Adipose tissue (tissue), 3 donors: Measurements from ENCODE around the gene LDAH. TPM values are rescaled to one million over a fixed set of nuclear protein-coding genes. Genes with fewer than 3 reads are reported as not detected.

Source experiments
- H3K27ac ChIP-seq: one replicate; pipeline ENCODE4 v1.5.1; 2013; ENCODE audit warnings: low read depth, low read length
- WGBS, 3 donors: extraction: QIAGEN DNeasy Blood & Tissue Kit; methylation state at CpG; one replicate each; pipeline ENCODE4 v1.1.7; 2013; 5-methylcytosine and 5-hydroxymethylcytosine counted together
- polyA plus RNA-seq, 3 donors: library from polyadenylated mRNA; stranded (reverse); fragments of 200-250 nt; gene quantifications; one replicate each; pipeline ENCODE4 v1.2.3, GENCODE V29; 2013
- donor health status: healthy with polysubstance abuse.
- donor health status: Bipolar disorder and iron deficiency.
- donor health status: healthy.

The LDAH gene
- polyA plus RNA-seq = 1 to 10 TPM; 6.3 to 8.2 (median 7.0) TPM

DNA sequence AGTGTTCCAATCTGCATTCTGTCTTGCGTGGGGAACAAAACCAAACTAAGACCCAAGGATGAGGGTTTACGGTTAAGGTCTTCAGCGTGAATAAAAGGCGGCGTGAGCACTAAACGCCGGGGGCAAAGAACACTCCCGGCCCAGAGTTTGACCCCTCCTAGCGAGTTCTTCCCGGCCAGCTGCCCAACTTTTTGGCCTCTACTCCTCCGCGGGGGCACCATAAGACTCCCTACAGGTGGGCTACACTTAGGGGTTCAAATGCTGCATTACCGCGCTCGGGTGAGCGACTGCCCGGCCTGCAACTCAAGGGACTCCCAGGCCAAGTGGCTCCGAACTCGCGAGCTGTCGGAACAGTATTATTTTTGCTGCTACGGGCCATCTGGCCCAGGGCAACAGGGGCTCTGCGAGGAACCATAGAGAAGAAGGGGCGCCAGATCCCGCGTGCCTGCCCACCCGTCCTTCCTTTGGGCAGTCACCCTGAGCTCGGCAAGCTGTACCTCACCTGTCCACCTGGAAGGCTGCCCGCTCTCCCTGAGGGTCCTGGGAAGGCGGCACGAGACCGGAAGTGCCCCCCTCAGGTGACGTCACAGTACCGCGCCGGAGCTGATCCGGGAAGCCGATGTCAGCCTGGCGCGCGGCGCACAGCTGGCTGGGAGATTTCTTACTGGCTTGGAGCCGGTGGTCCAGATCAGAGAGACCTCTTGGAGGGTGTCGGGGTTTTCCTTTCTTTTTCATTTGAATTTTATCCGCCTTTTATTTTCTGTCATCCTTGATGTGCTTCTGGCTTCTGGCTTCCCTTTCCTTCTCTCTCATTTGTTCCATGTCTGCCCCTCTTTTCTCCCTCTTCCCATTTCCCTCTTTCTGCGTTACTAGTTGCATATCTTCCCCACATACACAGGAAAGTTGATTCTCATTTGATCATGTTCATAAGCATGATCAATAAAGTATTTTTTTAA is at the start of gene LDAH:
LDAH (minus strand) TSS at position 567 of the 956 bp plus-strand sequence. CDS start 21,638 bp downstream, outside the sequence.
- WGBS, 3 donors = 0 to 1% (median 1%) methylated on average over 46 of the region's 46 CpGs
- H3K27ac ChIP-seq = peak within 1 kb of the TSS; percentile 67

DNA sequence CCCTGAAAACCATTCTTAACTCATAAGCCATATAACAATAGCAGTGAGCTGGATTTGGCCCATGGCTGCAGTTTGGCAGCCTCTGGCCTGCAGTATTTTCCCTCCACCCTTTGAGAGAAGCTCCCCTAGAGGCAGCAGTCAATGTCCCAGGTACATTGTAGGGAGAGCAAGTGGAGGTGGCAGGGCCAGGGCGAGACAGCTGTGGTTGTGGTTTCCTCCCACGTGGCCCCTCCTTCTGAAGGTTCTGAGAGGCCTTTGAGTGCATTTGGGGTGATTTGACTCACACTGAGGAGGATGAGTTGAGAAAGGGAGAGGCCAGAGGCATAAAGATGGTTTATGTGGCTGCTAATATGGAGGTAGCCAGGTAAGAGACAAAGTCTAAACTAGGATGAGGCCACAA is 45.5 kb upstream of the LDAH start:
- no peak overlapping the region for H3K27ac ChIP-seq
- 14 to 35% (median 32%) methylated on average over 2 of the region's 2 CpGs for WGBS, 3 donors

- no peak overlapping the region for H3K27ac ChIP-seq
- WGBS, 3 donors = 62 to 76% (median 71%) methylated on average over 6 of the region's 6 CpGs
Measured at GRCh38 chr2:20862850-20863249, 39.9 kb upstream of the LDAH start.

- 67 to 87% (median 86%) methylated on average over 4 of the region's 4 CpGs for WGBS, 3 donors
- no peak overlapping the region for H3K27ac ChIP-seq
Measured at GRCh38 chr2:20855456-20855855, 32.6 kb upstream of the LDAH start.

DNA sequence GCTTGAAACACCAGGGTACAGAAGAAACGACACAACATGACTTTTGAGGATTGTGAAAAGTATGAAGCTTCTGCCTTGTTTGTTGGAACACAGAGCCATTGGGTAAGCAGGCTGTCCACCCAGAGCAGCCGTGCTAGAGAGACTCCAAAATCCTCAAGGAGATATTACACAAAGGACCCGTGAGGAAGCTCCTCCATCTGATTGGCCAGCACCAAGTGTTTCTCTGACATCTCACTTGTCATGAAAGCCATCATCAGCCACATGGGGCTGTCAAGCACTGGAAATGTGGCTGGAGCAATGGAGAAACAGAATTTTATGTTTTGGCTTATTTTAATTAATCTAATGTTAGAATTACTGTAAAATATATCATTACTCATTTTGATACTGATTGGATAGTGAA is 29.8 kb upstream of the LDAH start:
- WGBS, 3 donors = 66 to 82% (median 72%) methylated on average over 3 of the region's 3 CpGs
- H3K27ac ChIP-seq = no peak overlapping the region

GRCh38 chr2:20852139-20852538 is 29.2 kb upstream of the LDAH start:
- no peak overlapping the region for H3K27ac ChIP-seq
- WGBS, 3 donors = 73 to 84% (median 80%) methylated on average over 6 of the region's 6 CpGs

GRCh38 chr2:20844246-20844645 is 21.3 kb upstream of the LDAH start:
- 69 to 85% (median 79%) methylated on average over 2 of the region's 2 CpGs for WGBS, 3 donors
- no peak overlapping the region for H3K27ac ChIP-seq

GRCh38 chr2:20839052-20839451 is 16.2 kb upstream of the LDAH start:
- 48 to 87% (median 76%) methylated on average over 1 of the region's 1 CpG for whole genome bisulfite sequencing, 3 donors
- no peak overlapping the region for H3K27ac ChIP-seq

- WGBS, 3 donors = 70 to 83% (median 81%) methylated on average over 2 of the region's 2 CpGs
- H3K27ac ChIP-seq = no peak overlapping the region
Measured at GRCh38 chr2:20838016-20838415, 15.1 kb upstream of the LDAH start.

GRCh38 chr2:20836521-20836920 is 13.6 kb upstream of the LDAH start:
- 65 to 74% (median 72%) methylated on average over 1 of the region's 1 CpG for WGBS, 3 donors
- H3K27ac ChIP-seq = no peak overlapping the region

GRCh38 chr2:20834331-20834730 is 11.4 kb upstream of the LDAH start:
- H3K27ac ChIP-seq = no peak overlapping the region
- WGBS, 3 donors = 71 to 84% (median 82%) methylated on average over 2 of the region's 2 CpGs

DNA sequence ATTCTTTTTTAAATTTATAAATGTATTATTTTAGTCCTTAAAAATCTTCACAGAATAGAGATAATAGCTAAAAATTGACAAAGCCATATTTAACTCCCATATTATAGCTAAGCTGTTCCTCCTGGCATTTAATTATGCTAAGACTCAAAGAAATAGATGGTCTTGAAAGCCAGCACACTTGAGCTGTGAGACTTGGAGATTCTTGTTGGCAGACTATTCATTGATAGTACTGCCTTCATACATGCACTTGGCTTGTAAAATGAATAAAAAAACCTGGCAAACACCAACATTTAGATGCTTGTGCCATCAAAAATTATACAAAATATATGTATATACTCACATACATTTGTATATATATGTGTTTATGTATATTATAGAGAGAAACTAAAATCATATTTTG is 9.7 kb upstream of the LDAH start:
- H3K27ac ChIP-seq = no peak overlapping the region

DNA sequence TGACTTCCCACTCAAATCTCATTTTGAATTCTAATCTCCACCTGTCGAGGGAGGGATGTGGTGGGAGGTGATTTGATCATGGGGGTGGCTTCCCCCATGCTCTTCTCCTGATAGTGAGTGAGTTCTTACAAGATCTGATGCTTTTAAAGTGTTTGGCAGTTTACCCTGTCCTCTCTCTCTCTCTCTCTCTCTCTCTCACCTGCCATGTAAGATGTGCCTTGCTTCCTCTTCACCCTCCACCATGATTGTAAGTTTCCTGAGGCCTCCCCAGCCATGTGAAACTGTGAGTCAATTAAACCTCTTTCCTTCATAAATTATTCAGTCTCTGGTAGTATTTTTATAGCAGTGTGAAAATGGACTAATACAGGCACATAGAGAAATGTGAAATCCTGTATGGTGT is 7.0 kb upstream of the LDAH start:
- WGBS, 3 donors = 25 to 31% (median 29%) methylated on average over 1 of the region's 1 CpG
- no peak overlapping the region for H3K27ac ChIP-seq

- no peak overlapping the region for H3K27ac ChIP-seq
- WGBS, 3 donors = 71 to 84% (median 80%) methylated on average over 5 of the region's 5 CpGs
Measured at GRCh38 chr2:20823917-20824316, 1.0 kb upstream of the LDAH start.

- no peak overlapping the region for H3K27ac ChIP-seq
- 57 to 88% (median 62%) methylated on average over 2 of the region's 2 CpGs for WGBS, 3 donors
Measured at GRCh38 chr2:20818820-20819219, 4.1 kb downstream of the LDAH start.

GRCh38 chr2:20815216-20815615 is 7.7 kb downstream of the LDAH start:
- no peak overlapping the region for H3K27ac ChIP-seq
- 97 to 98% (median 97%) methylated on average over 1 of the region's 1 CpG for WGBS, 3 donors

- 96 to 100% (median 99%) methylated on average over 2 of the region's 2 CpGs for WGBS, 3 donors
Measured at GRCh38 chr2:20812779-20813178, 10.1 kb downstream of the LDAH start.

GRCh38 chr2:20806286-20806685 is 16.6 kb downstream of the LDAH start:
- WGBS, 3 donors = 35 to 62% (median 54%) methylated on average over 1 of the region's 1 CpG
- H3K27ac ChIP-seq = no peak overlapping the region

More at GRCh38 chr2:20812779-20813178, 10.1 kb downstream of the LDAH start:
- no peak overlapping the region for H3K27ac ChIP-seq

DNA sequence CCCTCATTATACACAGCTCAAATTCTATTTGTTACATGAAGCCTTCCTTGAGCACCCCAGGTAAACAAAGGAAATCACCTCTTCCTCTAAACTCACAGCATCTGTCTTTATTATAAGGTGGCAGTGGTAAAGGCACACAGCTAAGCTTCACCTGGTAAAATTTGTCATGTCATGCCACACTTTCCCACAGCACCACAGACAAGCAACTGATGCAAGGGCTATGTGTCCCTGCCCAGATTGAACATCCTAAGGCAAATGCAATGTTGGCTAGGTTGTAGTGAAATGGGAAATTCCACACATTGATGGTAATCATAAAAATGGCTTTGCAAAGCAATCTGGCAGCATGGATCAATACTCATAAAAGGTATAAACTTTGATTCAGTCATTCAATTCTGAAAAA is 18.9 kb downstream of the LDAH start:
- no peak overlapping the region for H3K27ac ChIP-seq

DNA sequence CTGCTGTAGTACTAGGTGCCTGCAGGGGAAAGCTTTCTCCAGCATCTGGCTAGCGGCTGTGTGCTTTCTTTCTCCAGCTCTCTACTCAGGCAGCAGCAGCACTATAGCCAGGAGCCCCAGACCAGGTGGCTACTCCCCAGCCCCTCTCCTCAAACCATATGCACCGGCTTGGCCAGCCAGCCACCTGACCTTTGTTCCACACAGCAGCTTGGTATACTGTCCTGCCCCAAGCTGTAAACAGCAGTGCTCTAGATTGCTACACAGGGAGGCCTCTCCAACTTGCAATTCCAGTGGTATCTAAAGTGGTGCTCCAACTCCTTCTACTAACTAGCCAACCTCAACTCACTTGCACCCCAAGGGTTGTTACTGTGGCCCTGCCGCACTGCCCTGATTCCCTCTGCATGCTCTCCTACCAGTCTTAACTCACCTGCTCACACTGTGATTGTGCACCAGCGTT is 19.6 kb downstream of the LDAH start:
- 78 to 91% (median 85%) methylated on average over 4 of the region's 4 CpGs for WGBS, 3 donors
- no peak overlapping the region for H3K27ac ChIP-seq
